Type B pancreatic cell (in vitro differentiated cells): Measurements from ENCODE around the gene ERP29. TPM values are rescaled to one million over a fixed set of nuclear protein-coding genes. Genes with fewer than 3 reads are reported as not detected.

Source experiments
- DNase-seq: peaks from one replicate; pipeline ENCODE4 v3.0.0; 2021; ENCODE audit warnings: mixed read lengths; ENCODE audit not compliant: unreplicated experiment; ENCODE audit errors: extremely low spot score
- H3K27ac Mint-ChIP-seq: 2 replicates; pipeline ENCODE4 v1.8.0; 2021; ENCODE audit warnings: mild to moderate bottlenecking, mixed read lengths
- H3K27me3 Mint-ChIP-seq: 2 replicates; pipeline ENCODE4 v1.8.0; 2021; ENCODE audit warnings: mixed read lengths
- H3K36me3 Mint-ChIP-seq: 2 replicates; pipeline ENCODE4 v1.8.0; 2021; ENCODE audit warnings: mixed read lengths
- H3K4me1 Mint-ChIP-seq: one replicate; pipeline ENCODE4 v1.8.0; 2021; ENCODE audit warnings: mixed read lengths; ENCODE audit not compliant: unreplicated experiment
- H3K4me3 Mint-ChIP-seq: 2 replicates; pipeline ENCODE4 v1.8.0; 2021; ENCODE audit warnings: mild to moderate bottlenecking, mixed read lengths
- H3K9me3 Mint-ChIP-seq: 2 replicates; pipeline ENCODE4 v1.8.0; 2021; ENCODE audit warnings: mixed read lengths
- CTCF ChIP-seq: fragments of 200-600 bp; sonication (generic); conservative IDR thresholded peaks from 2 replicates; pipeline ENCODE4 v1.5.0; 2021; ENCODE audit warnings: antibody characterized with exemption, mild to moderate bottlenecking
- long read RNA-seq: library from polyadenylated mRNA; unstranded; transcript quantifications from one replicate; pipeline ENCODE4 v2.0.0, GENCODE V29; 2020
- total RNA-seq: library from RNA; stranded (reverse); gene quantifications from 2 replicates; pipeline ENCODE4 v1.2.1, GENCODE V29; 2021; ENCODE audit warnings: low replicate concordance

Gene ERP29
- 141 and 177 TPM in 2 replicates for total RNA-seq
- long read RNA-seq, transcript ERP29-201 (3 exons, 1,735 nt): major isoform, 389 of 411 reads
- long read RNA-seq, transcript ERP29-202 (2 exons, 1,333 nt): minor isoform, 10 of 411 reads
- long read RNA-seq, partial matches to known transcripts: 7 of 411 reads
- long read RNA-seq, other reads (novel, unspliced or antisense): 5 of 411 reads

DNA sequence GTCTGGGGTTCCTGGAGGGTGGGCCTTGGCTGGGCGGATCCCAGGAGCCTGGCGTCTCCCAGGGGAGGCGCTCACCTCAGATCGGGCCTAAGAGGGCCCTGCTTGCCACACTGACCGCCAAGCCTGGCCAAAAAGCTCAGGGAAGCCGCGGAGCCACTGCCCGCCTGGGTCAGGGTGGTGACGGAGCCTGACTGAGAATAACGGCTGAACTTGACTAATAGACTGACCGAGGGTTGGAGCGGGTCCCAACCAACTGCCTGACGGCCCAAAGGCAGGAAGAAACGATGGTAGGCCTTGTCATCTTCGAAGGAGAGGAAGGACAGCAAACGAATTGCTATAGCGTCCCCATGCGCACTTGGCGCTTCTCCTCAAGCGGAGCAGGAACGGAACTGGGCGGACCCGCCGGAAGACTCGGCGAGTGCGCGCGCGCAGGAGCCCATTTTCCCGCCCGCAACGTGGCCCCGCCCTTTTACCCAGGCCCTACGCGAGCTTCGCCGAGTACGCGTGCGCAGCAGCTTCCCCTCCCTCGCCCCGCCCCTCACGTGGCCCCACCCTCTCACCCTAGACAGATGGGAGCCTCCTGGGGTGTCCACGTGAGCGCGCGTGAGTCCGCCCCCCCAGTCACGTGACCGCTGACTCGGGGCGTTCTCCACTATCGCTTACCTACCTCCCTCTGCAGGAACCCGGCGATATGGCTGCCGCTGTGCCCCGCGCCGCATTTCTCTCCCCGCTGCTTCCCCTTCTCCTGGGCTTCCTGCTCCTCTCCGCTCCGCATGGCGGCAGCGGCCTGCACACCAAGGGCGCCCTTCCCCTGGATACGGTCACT is at the start of gene ERP29, which contains the start of gene TMEM116:
ERP29 (plus strand) TSS at position 652 of the 826 bp plus-strand sequence; CDS start at position 692, 40 bp downstream.
TMEM116 (minus strand) TSS at position 391 of the 826 bp plus-strand sequence. CDS start 7,895 bp downstream, outside the sequence.
- H3K4me1 Mint-ChIP-seq: peaks cover 34% of the 10 kb centered on the region
- peaks cover 22% of the 10 kb centered on the region for H3K36me3 Mint-ChIP-seq
- peak; percentile 71 for TF ChIP-seq CTCF

DNA sequence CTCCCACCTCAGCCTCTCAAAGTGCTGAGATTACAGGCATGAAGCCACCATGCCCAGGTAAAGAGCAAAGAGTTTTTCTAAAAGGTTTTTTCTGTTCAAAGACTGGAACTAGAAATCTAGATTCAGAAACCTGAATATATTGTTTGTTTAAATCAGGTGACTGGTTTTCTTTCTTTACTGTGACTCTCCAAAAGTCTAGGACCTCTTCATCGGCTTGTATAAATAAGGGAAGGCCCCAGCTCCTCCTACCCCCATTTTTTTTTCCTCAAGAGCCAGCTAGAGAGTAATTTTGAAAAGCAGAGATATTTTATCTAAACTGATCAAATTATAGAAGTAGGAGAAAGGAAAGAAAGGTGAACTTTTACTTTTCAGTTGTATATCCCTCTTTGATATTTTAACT is 48.3 kb upstream of the ERP29 start:
- no peak for DNase-seq
- peaks cover 8% of the 10 kb centered on the region for H3K9me3 Mint-ChIP-seq
- H3K27ac Mint-ChIP-seq: no peak overlapping the region
- no peak overlapping the region for H3K4me3 Mint-ChIP-seq
- no peaks in the 10 kb centered on the region for H3K27me3 Mint-ChIP-seq
- no peaks in the 10 kb centered on the region for H3K4me1 Mint-ChIP-seq
- peaks cover 23% of the 10 kb centered on the region for H3K36me3 Mint-ChIP-seq
- no peak for TF ChIP-seq CTCF

More for the DNA sequence above, at the start of gene ERP29, which contains the start of gene TMEM116:
- Mint-ChIP-seq H3K27ac (peak within 1 kb of the TSS; percentile 98), H3K9me3 (peaks cover 8% of the 10 kb centered on the region), H3K4me3 (peak within 1 kb of the TSS; percentile 97), H3K27me3 (no peaks in the 10 kb centered on the region)
- DNase-seq: peak; percentile 99

DNA sequence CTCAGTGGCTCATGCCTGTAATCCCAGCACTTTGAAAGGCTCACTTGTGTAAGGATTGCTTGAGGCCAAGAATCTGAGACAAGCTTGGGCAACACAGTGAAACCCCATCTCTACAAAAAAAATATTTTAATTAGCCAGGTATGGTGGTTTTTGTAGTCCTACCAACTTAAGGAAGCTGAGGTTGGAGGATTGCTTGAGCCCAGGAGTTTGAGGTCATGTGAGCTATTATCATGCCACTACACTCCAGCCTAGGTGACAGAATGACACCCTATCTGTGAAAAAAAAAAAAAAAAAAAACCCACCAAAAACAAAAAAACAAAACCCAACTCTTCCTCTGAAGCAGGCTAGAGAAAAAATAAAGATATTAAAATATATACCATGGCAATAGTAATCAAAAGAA is 41.4 kb upstream of the ERP29 start:
- no peaks in the 10 kb centered on the region for H3K36me3 Mint-ChIP-seq
- H3K9me3 Mint-ChIP-seq: no peaks in the 10 kb centered on the region
- no peak for TF ChIP-seq CTCF
- no peaks in the 10 kb centered on the region for H3K27me3 Mint-ChIP-seq
- H3K4me3 Mint-ChIP-seq: no peak overlapping the region
- no peak for DNase-seq
- no peaks in the 10 kb centered on the region for H3K4me1 Mint-ChIP-seq
- H3K27ac Mint-ChIP-seq: no peak overlapping the region

GRCh38 chr12:111975161-111975931 is 37.9 kb upstream of the ERP29 start:
- Mint-ChIP-seq H3K36me3 (peaks cover 5% of the 10 kb centered on the region), H3K27me3 (no peaks in the 10 kb centered on the region), H3K9me3 (no peaks in the 10 kb centered on the region), H3K27ac (no peak overlapping the region), H3K4me3 (no peak overlapping the region), H3K4me1 (no peaks in the 10 kb centered on the region)
- no peak for DNase-seq
- no peak for TF ChIP-seq CTCF

DNA sequence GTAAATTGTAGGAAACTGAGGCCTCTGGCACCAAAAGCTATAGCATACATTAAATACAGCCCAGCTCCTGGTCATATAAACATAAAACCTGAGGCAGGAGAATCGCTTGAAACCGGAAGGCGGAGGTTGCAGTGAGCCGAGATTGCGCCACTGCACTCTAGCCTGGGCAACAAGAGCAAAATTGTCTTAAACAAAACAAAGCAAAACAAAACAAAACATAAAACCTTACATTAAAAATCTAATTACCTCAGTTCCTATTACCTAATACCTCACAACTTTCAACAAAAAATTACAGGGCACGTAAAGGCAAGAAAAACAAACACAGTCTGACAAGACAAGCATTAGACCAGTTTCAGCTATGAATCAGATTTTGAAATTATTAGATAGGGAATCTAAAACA is 36.9 kb upstream of the ERP29 start:
- DNase-seq: no peak
- Mint-ChIP-seq H3K4me3 (no peak overlapping the region), H3K4me1 (no peaks in the 10 kb centered on the region), H3K9me3 (no peaks in the 10 kb centered on the region), H3K27me3 (no peaks in the 10 kb centered on the region), H3K27ac (no peak overlapping the region), H3K36me3 (peaks cover 5% of the 10 kb centered on the region)
- TF ChIP-seq CTCF: no peak
